ENCODE data around the gene KRTAP6-2. TPM values are rescaled to one million over a fixed set of nuclear protein-coding genes. Genes with fewer than 3 reads are reported as not detected.

KRTAP6-2 gene
- total RNA-seq, 4 donors from 2014 or later: not detected

DNA sequence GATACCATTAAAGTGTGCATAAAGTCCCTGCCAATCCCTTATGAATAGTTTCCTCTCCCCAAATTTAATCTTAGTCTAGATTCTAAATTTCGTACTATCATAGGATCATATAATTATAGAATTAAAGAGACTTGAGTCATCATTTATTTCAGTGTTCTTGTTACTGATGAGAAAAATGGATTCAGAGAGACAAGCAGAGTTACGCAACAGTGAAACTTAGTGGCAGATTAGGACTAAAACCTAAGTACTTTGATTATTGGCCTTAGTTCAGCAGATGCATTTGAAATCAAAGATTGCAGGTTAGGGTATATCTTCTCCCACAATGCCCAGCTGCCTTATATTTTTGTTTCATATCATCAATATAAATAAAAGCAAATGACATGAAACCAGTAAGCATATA lies 36.7 kb downstream of the KRTAP6-2 start:
- Histone ChIP-seq H3K27ac (no peak overlapping the region), H3K9me3 (no peaks in the 10 kb centered on the region), H3K4me1 (no peaks in the 10 kb centered on the region), H3K27me3 (no peaks in the 10 kb centered on the region), H3K36me3 (no peaks in the 10 kb centered on the region), H3K4me3 (no peak overlapping the region)
- TF ChIP-seq POLR2A (IDR thresholded peaks at IDR 0.05) (no peak), EP300 (IDR thresholded peaks at IDR 0.05; ENCODE audit: low read depth) (no peak), POLR2AphosphoS5 (IDR thresholded peaks at IDR 0.05) (no peak)
- TF ChIP-seq, protein P1, sequence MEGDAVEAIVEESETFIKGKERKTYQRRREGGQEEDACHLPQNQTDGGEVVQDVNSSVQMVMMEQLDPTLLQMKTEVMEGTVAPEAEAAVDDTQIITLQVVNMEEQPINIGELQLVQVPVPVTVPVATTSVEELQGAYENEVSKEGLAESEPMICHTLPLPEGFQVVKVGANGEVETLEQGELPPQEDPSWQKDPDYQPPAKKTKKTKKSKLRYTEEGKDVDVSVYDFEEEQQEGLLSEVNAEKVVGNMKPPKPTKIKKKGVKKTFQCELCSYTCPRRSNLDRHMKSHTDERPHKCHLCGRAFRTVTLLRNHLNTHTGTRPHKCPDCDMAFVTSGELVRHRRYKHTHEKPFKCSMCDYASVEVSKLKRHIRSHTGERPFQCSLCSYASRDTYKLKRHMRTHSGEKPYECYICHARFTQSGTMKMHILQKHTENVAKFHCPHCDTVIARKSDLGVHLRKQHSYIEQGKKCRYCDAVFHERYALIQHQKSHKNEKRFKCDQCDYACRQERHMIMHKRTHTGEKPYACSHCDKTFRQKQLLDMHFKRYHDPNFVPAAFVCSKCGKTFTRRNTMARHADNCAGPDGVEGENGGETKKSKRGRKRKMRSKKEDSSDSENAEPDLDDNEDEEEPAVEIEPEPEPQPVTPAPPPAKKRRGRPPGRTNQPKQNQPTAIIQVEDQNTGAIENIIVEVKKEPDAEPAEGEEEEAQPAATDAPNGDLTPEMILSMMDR (IDR thresholded peaks at IDR 0.05): no peak
- DNase-seq: no peak
- in situ Hi-C loops (cut with MboI; ENCODE audit: low pct_ligation_motif_present in 1 of 4, low pct_unique_long_range_greater_than_20kb in 1 of 4, low sequenced_read_pairs in 3 of 4): no loop called here
- intact Hi-C loops (cut with DNase I; ENCODE audit: low total_unique reads): no loop called here
- 80 to 95% methylated on average over 2 of the region's 2 CpGs for WGBS, 2 donors (ENCODE audit: low coverage in 1 of 2)

DNA sequence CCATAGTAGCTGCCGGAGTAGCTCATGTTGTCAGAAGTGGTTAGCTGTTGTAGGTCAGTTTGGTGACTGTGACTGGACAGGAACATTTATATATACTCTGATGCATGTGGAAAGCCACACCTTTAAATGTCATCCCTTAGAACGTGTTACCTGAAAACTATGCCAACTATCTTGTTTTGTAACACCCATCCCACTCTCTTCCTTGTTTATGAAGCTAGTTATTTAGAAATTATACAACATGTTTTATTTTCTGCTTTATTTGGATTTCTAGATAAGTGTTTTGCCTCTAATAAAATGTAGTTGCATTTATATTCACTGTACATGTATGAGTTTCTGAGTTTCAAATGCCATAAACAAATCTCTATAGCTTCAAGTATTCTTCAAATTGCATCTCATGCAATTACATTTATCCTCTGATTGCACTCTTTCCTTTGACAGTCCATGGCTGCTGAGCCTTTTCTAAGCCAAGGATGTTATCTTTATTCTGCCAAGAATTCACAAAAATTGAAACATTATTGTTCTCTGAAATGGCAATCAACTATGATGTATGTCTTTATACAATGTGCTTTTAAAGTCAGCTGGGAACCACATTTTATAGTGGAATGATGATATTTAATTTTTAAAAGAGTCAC lies 37.3 kb downstream of the KRTAP6-2 start, which contains the start of gene KRTAP19-7:
Gene KRTAP19-7, minus strand, starts transcription at position 51 of the 632 bp plus-strand sequence. Its CDS starts 25 bp downstream, at position 26.
- Histone ChIP-seq H3K36me3 (no peaks in the 10 kb centered on the region), H3K9me3 (no peaks in the 10 kb centered on the region), H3K4me3 (no peak within 1 kb of the TSS), H3K27me3 (no peaks in the 10 kb centered on the region), H3K4me1 (no peaks in the 10 kb centered on the region), H3K27ac (no peak within 1 kb of the TSS)
- intact Hi-C loops (cut with DNase I; ENCODE audit: low total_unique reads) (no loop called here), in situ Hi-C loops (cut with MboI; ENCODE audit: low pct_ligation_motif_present in 1 of 4, low pct_unique_long_range_greater_than_20kb in 1 of 4, low sequenced_read_pairs in 3 of 4) (no loop called here)
- TF ChIP-seq POLR2A (IDR thresholded peaks at IDR 0.05): no peak
- TF ChIP-seq, protein P1 (IDR thresholded peaks at IDR 0.05): no peak
- no peak for TF ChIP-seq POLR2AphosphoS5 (IDR thresholded peaks at IDR 0.05)
- TF ChIP-seq EP300 (IDR thresholded peaks at IDR 0.05; ENCODE audit: low read depth): no peak
- DNase-seq: no peak
- WGBS, 2 donors (ENCODE audit: low coverage in 1 of 2): 76% methylated on average over 2 of the region's 2 CpGs; no CpG with 5 or more reads in 1 of the 2 donors

DNA sequence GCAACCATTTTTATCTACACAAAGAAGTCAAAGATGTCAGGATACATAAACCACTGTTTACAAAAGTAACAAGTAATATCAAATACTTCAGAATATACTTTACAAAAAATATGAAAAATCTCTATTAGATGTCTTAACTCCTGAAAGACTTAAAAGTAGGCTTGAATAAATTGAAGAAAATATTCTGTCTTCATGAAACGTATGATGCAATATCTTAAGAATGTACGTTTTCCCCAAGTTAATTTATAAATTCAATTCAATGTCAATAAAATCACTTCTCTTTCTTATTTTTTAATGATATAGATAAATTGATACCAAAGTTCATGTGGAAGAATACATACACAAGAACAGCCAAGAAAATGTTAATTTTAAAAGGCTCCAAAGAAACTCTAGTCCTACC lies 43.6 kb downstream of the KRTAP6-2 start:
- H3K4me3 ChIP-seq: no peak overlapping the region
- H3K9me3 ChIP-seq: peaks cover 0 to 5% of the 10 kb centered on the region in 2 donors
- no peaks in the 10 kb centered on the region for H3K4me1 ChIP-seq
- intact Hi-C loops (cut with DNase I; ENCODE audit: low total_unique reads) (no loop called here), in situ Hi-C loops (cut with MboI; ENCODE audit: low pct_ligation_motif_present in 1 of 4, low pct_unique_long_range_greater_than_20kb in 1 of 4, low sequenced_read_pairs in 3 of 4) (no loop called here)
- TF ChIP-seq EP300 (IDR thresholded peaks at IDR 0.05; ENCODE audit: low read depth): no peak
- TF ChIP-seq POLR2A (IDR thresholded peaks at IDR 0.05): no peak
- TF ChIP-seq, protein P1 (IDR thresholded peaks at IDR 0.05): no peak
- TF ChIP-seq POLR2AphosphoS5 (IDR thresholded peaks at IDR 0.05): no peak
- 73 to 86% methylated on average over 2 of the region's 2 CpGs for WGBS, 2 donors (ENCODE audit: low coverage in 1 of 2)
- H3K27me3 ChIP-seq: no peaks in the 10 kb centered on the region
- DNase-seq: no peak
- H3K36me3 ChIP-seq: no peaks in the 10 kb centered on the region
- H3K27ac ChIP-seq: no peak overlapping the region

DNA sequence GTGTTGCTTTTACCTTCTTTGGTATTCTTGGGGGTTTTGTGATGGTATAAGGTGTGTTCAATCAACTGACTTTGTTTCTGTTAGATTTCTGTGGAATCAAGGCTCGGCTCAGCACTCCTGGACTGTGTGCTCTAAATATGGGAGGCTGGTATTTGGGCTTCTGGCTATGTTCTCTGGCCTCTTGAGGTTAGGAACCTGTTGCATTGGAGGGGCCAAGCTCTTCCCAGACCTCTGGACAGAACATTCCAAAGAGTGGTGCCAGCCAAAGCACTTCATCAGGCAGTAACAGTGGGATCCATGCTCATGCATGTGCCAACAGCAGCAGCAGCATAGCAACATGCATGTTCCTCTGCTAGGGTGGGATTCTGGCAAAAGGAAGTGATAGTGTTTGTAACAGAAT lies 45.9 kb downstream of the KRTAP6-2 start:
- Histone ChIP-seq H3K36me3 (no peaks in the 10 kb centered on the region), H3K27ac (no peak overlapping the region), H3K4me3 (no peak overlapping the region), H3K27me3 (no peaks in the 10 kb centered on the region), H3K4me1 (no peaks in the 10 kb centered on the region), H3K9me3 (peaks cover 0 to 5% of the 10 kb centered on the region in 2 donors)
- no peak for DNase-seq
- 33% methylated on average over 1 of the region's 1 CpG; no CpG with 5 or more reads in 1 of the 2 donors for WGBS, 2 donors (ENCODE audit: low coverage in 1 of 2)
- TF ChIP-seq POLR2A (IDR thresholded peaks at IDR 0.05) (no peak), POLR2AphosphoS5 (IDR thresholded peaks at IDR 0.05) (no peak), EP300 (IDR thresholded peaks at IDR 0.05; ENCODE audit: low read depth) (no peak)
- TF ChIP-seq, protein P1 (IDR thresholded peaks at IDR 0.05): no peak
- in situ Hi-C loops (cut with MboI; ENCODE audit: low pct_ligation_motif_present in 1 of 4, low pct_unique_long_range_greater_than_20kb in 1 of 4, low sequenced_read_pairs in 3 of 4): no loop called here
- intact Hi-C loops (cut with DNase I; ENCODE audit: low total_unique reads): no loop called here

Small RNA genes within 50 kb of the gene (small RNA-seq; reads per million reads assigned to genes)
- gene KRTAP20-1: 0 reads per million in 4 donors
- gene KRTAP20-3: 0 reads per million in 4 donors
- gene KRTAP20-4: 0 reads per million in 4 donors
- 0 reads per million in 4 donors for gene KRTAP22-1
- gene KRTAP22-2: 0 reads per million in 4 donors

Other genes with a start within 250 kb of the KRTAP6-2 start
- gene KRTAP13-2, start 226.6 kb downstream of the KRTAP6-2 start, total RNA-seq: 1 to 10 TPM in 2 of 4 donors, not detected in 2; 1.7 to 2.7 TPM
- gene KRTAP13-1, start 202.9 kb downstream of the KRTAP6-2 start, total RNA-seq: not detected
- gene KRTAP13-3, start 173.0 kb downstream of the KRTAP6-2 start, total RNA-seq: not detected
- not detected for gene KRTAP13-4, start 168.7 kb downstream of the KRTAP6-2 start, total RNA-seq
- not detected for gene KRTAP15-1, start 158.6 kb downstream of the KRTAP6-2 start, total RNA-seq
- gene KRTAP19-1, start 118.5 kb downstream of the KRTAP6-2 start, total RNA-seq: not detected
- gene KRTAP19-2, start 111.5 kb downstream of the KRTAP6-2 start, total RNA-seq: not detected
- gene KRTAP19-3, start 106.9 kb downstream of the KRTAP6-2 start, total RNA-seq: not detected
- gene KRTAP19-4, start 101.7 kb downstream of the KRTAP6-2 start, total RNA-seq: not detected
- not detected for gene KRTAP19-5, start 96.8 kb downstream of the KRTAP6-2 start, total RNA-seq
- not detected for gene KRTAP19-6, start 57.0 kb downstream of the KRTAP6-2 start, total RNA-seq
- gene KRTAP19-7, start 37.6 kb downstream of the KRTAP6-2 start, total RNA-seq: not detected
- not detected for gene KRTAP22-2, start 8.5 kb downstream of the KRTAP6-2 start, total RNA-seq
- gene KRTAP6-3, start 6.5 kb downstream of the KRTAP6-2 start, total RNA-seq: not detected
- not detected for gene KRTAP22-1, start 2.2 kb upstream of the KRTAP6-2 start, total RNA-seq
- gene KRTAP6-1, start 15.0 kb upstream of the KRTAP6-2 start, total RNA-seq: not detected
- gene KRTAP20-1, start 17.5 kb upstream of the KRTAP6-2 start, total RNA-seq: not detected
- not detected for gene KRTAP20-4, start 21.7 kb upstream of the KRTAP6-2 start, total RNA-seq
- not detected for gene KRTAP20-2, start 36.3 kb upstream of the KRTAP6-2 start, total RNA-seq
- not detected for gene KRTAP20-3, start 44.0 kb upstream of the KRTAP6-2 start, total RNA-seq
- gene KRTAP21-3, start 119.9 kb upstream of the KRTAP6-2 start, total RNA-seq: not detected
- not detected for gene KRTAP21-2, start 148.4 kb upstream of the KRTAP6-2 start, total RNA-seq
- not detected for gene KRTAP21-1, start 156.5 kb upstream of the KRTAP6-2 start, total RNA-seq
- gene KRTAP8-1, start 214.4 kb upstream of the KRTAP6-2 start, total RNA-seq: not detected
- gene KRTAP7-1, start 230.9 kb upstream of the KRTAP6-2 start, total RNA-seq: not detected